ENCODE results near the gene GPD1L.
"Not testable (repeated sequence)": the region's sequence is repeated elsewhere in the genome, so short reads cannot be mapped to it uniquely, and the experiment has no call there.

Gene GPD1L

GRCh38 chr3:32106929-32107362, 526 bp downstream of the GPD1L start:
- no peak for DNase-seq

- not testable (repeated sequence) for DNase-seq
These were observed 1.8 kb downstream of the GPD1L start for GRCh38 chr3:32108224-32108623.

GRCh38 chr3:32109256-32109655, 2.8 kb downstream of the GPD1L start:
- no peak for DNase-seq

- no peak for DNase-seq
These were observed 3.9 kb downstream of the GPD1L start for GRCh38 chr3:32110233-32110760.

GRCh38 chr3:32111560-32111959, 5.1 kb downstream of the GPD1L start:
- DNase-seq: no peak

- DNase-seq: peak; percentile 47
These were observed 7.1 kb downstream of the GPD1L start for GRCh38 chr3:32113566-32113965.

GRCh38 chr3:32113981-32114545, 7.6 kb downstream of the GPD1L start:
- no peak for DNase-seq

GRCh38 chr3:32114546-32115386, 8.3 kb downstream of the GPD1L start:
- not testable (repeated sequence) for DNase-seq

GRCh38 chr3:32117320-32117719, 10.9 kb downstream of the GPD1L start:
- DNase-seq: no peak

GRCh38 chr3:32118215-32118614, 11.8 kb downstream of the GPD1L start:
- DNase-seq: no peak

- no peak for DNase-seq
These were observed 14.1 kb downstream of the GPD1L start for GRCh38 chr3:32120471-32120870.

- no peak for DNase-seq
These were observed 14.7 kb downstream of the GPD1L start for GRCh38 chr3:32121137-32121536.

- DNase-seq: no peak
These were observed 17.2 kb downstream of the GPD1L start for GRCh38 chr3:32123620-32124019.

GRCh38 chr3:32125012-32125411, 18.6 kb downstream of the GPD1L start:
- DNase-seq: no peak

GRCh38 chr3:32126305-32127015, 20.0 kb downstream of the GPD1L start:
- DNase-seq: no peak

GRCh38 chr3:32127219-32127826, 20.9 kb downstream of the GPD1L start:
- no peak for DNase-seq

GRCh38 chr3:32128936-32129335, 22.5 kb downstream of the GPD1L start:
- DNase-seq: no peak

- no peak for DNase-seq
These were observed 23.4 kb downstream of the GPD1L start for GRCh38 chr3:32129832-32130231.

GRCh38 chr3:32132121-32132520, 25.7 kb downstream of the GPD1L start:
- DNase-seq: no peak

GRCh38 chr3:32132706-32133105, 26.3 kb downstream of the GPD1L start:
- DNase-seq: no peak

- DNase-seq: no peak
These were observed 30.3 kb downstream of the GPD1L start for GRCh38 chr3:32136703-32137102.

GRCh38 chr3:32137870-32138269, 31.4 kb downstream of the GPD1L start:
- DNase-seq: no peak

GRCh38 chr3:32138545-32139104, 32.2 kb downstream of the GPD1L start:
- DNase-seq: no peak

All from kidney glomerular epithelial cell (primary cell).